Measurements from ENCODE around the gene CREB5.

- TF ChIP-seq POLR2A (IDR thresholded peaks at IDR 0.05; ENCODE audit: borderline replicate concordance, extremely low read depth, insufficient read depth, insufficient read length): no peak
- TF ChIP-seq EZH2 (IDR thresholded peaks at IDR 0.05): no peak
- TF ChIP-seq, protein P1, sequence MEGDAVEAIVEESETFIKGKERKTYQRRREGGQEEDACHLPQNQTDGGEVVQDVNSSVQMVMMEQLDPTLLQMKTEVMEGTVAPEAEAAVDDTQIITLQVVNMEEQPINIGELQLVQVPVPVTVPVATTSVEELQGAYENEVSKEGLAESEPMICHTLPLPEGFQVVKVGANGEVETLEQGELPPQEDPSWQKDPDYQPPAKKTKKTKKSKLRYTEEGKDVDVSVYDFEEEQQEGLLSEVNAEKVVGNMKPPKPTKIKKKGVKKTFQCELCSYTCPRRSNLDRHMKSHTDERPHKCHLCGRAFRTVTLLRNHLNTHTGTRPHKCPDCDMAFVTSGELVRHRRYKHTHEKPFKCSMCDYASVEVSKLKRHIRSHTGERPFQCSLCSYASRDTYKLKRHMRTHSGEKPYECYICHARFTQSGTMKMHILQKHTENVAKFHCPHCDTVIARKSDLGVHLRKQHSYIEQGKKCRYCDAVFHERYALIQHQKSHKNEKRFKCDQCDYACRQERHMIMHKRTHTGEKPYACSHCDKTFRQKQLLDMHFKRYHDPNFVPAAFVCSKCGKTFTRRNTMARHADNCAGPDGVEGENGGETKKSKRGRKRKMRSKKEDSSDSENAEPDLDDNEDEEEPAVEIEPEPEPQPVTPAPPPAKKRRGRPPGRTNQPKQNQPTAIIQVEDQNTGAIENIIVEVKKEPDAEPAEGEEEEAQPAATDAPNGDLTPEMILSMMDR (IDR thresholded peaks at IDR 0.05 in 2 of 3, conservative IDR thresholded peaks at IDR 0.05 in 1 of 3; ENCODE audit: borderline replicate concordance in 1 of 3, insufficient read depth in 1 of 3, low read depth in 2 of 3, low read length in 2 of 3): no peak
- TF ChIP-seq TCF7L2 (IDR thresholded peaks at IDR 0.05; ENCODE audit: borderline replicate concordance, extremely low read depth, insufficient read depth, insufficient read length): no peak
- no peak for TF ChIP-seq ZNF274 (IDR thresholded peaks at IDR 0.05; ENCODE audit: low read depth, low read length)
- TF ChIP-seq, protein P2, sequence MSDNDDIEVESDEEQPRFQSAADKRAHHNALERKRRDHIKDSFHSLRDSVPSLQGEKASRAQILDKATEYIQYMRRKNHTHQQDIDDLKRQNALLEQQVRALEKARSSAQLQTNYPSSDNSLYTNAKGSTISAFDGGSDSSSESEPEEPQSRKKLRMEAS (IDR thresholded peaks at IDR 0.05): no peak
- TF ChIP-seq, protein P3, sequence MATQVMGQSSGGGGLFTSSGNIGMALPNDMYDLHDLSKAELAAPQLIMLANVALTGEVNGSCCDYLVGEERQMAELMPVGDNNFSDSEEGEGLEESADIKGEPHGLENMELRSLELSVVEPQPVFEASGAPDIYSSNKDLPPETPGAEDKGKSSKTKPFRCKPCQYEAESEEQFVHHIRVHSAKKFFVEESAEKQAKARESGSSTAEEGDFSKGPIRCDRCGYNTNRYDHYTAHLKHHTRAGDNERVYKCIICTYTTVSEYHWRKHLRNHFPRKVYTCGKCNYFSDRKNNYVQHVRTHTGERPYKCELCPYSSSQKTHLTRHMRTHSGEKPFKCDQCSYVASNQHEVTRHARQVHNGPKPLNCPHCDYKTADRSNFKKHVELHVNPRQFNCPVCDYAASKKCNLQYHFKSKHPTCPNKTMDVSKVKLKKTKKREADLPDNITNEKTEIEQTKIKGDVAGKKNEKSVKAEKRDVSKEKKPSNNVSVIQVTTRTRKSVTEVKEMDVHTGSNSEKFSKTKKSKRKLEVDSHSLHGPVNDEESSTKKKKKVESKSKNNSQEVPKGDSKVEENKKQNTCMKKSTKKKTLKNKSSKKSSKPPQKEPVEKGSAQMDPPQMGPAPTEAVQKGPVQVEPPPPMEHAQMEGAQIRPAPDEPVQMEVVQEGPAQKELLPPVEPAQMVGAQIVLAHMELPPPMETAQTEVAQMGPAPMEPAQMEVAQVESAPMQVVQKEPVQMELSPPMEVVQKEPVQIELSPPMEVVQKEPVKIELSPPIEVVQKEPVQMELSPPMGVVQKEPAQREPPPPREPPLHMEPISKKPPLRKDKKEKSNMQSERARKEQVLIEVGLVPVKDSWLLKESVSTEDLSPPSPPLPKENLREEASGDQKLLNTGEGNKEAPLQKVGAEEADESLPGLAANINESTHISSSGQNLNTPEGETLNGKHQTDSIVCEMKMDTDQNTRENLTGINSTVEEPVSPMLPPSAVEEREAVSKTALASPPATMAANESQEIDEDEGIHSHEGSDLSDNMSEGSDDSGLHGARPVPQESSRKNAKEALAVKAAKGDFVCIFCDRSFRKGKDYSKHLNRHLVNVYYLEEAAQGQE (IDR thresholded peaks at IDR 0.05; ENCODE audit: low read depth): no peak
These were observed 367.6 kb downstream of the CREB5 start for GRCh38 chr7:28779954-28780353.
